Ovary (tissue), 9 donors: ENCODE measurements around the gene PI4KA. TPM values are rescaled to one million over a fixed set of nuclear protein-coding genes. Genes with fewer than 3 reads are reported as not detected.

Source experiments
- DNase-seq, 5 donors: peaks; one replicate each; pipeline ENCODE4 v3.0.0-alpha.2; 2019 to 2020
- H3K27ac ChIP-seq, 2 donors: fragments of 200-600 bp; one replicate each; pipeline versions ENCODE4 v1.5.1 to v1.8.0; 2019 to 2022
- H3K27me3 ChIP-seq: fragments of 200-600 bp; one replicate; pipeline ENCODE4 v1.8.0; 2022
- H3K36me3 ChIP-seq: fragments of 200-600 bp; sonication (generic); one replicate; pipeline ENCODE4 v1.5.1; 2019
- H3K4me1 ChIP-seq: one replicate; pipeline ENCODE4 v1.8.1; 2013; ENCODE audit warnings: mild to moderate bottlenecking, moderate library complexity; ENCODE audit not compliant: insufficient read depth
- H3K4me3 ChIP-seq: fragments of 200-600 bp; sonication (generic); one replicate; pipeline ENCODE4 v1.5.1; 2017
- H3K9me3 ChIP-seq, 2 donors: fragments of 200-600 bp in 1 of 2; sonication (generic) in 1 of 2; one replicate each; pipeline versions ENCODE4 v1.5.1 to v1.8.1; 2013 to 2019; ENCODE audit warnings: mild to moderate bottlenecking in 1 of 2, moderate library complexity in 1 of 2
- EP300 ChIP-seq: sonication (generic); formaldehyde crosslinking; IDR thresholded peaks from one replicate; pipeline ENCODE4 v1.6.1; 2017; ENCODE audit warnings: antibody characterized with exemption
- POLR2A ChIP-seq: fragments of 450-650 bp; IDR thresholded peaks from one replicate; pipeline ENCODE4 v1.6.1; 2017; ENCODE audit warnings: antibody characterized with exemption, mild to moderate bottlenecking, moderate library complexity
- WGBS, 3 donors: extraction: QIAGEN DNeasy Blood & Tissue Kit in 1 of 3; methylation state at CpG; one replicate each; pipeline versions ENCODE4 v1.1.5 to v1.1.7; 2013 to 2017; 5-methylcytosine and 5-hydroxymethylcytosine counted together
- intact Hi-C, 4 donors: fragments of 100-400 bp; cut with DNase I; formaldehyde crosslinking; loops; one replicate each; pipeline versions ENCODE4 v1.11.0 to v1.15.1; 2022 to 2023
- polyA plus RNA-seq, 2 donors: library from polyadenylated mRNA; stranded (reverse); fragments of 200-250 nt in 1 of 2; fragments of 350-450 nt in 1 of 2; fragmentation: Illumina TruSeq in 1 of 2; extraction: RNeasy Lipid Tissue Mini Kit (QIAGEN cat#74804) in 1 of 2; gene quantifications; one replicate each; pipeline ENCODE4 v1.2.3, GENCODE V29; 2013 to 2014
- total RNA-seq, 7 donors: library from RNA; depleted of rRNA in 2 of 7; stranded (reverse); fragments of >200 nt in 2 of 7; fragmentation: NEBNext Ultra II Directional in 3 of 7; extraction: Animal tissue kit (Norgen Biotek cat#: 25700) in 3 of 7; gene quantifications; one replicate each; pipeline versions ENCODE4 v1.1.0 to v1.2.4, GENCODE V29; 2016 to 2023
- TF ChIP-seq, protein P1 (sequence below), 3 donors: fragments of 450-650 bp in 2 of 3; fragments of 200-600 bp in 1 of 3; IDR thresholded peaks; one replicate each; pipeline versions ENCODE4 v1.5.1 to v1.8.0; 2016 to 2022; ENCODE audit warnings: antibody characterized with exemption in 3 of 3, mild to moderate bottlenecking in 1 of 3
- donor health status: DM: no; HTN: no; CAD: no; lungs with moderate emphysema.
- donor health status: DM: no; HTN: no; CAD: no.
- donor health status: Bipolar disorder and iron deficiency.
- donor health status: DM: yes; HTN: yes; CAD: no.
- donor health status: DM: no; HTN: no; CAD: no.
- donor health status: DM: yes; HTN: yes; CAD: no.

PI4KA gene
- total and polyA plus RNA-seq, 9 donors, result 30.6 to 97.6 (median 62.7) TPM

GRCh38 chr22:20765938-20766337 is 92.7 kb downstream of the PI4KA start:
- no peak overlapping the region for H3K4me3 ChIP-seq
- no peak overlapping the region for H3K27ac ChIP-seq
- no peaks in the 10 kb centered on the region for H3K36me3 ChIP-seq
- WGBS, 3 donors, result 87 to 98% (median 97%) methylated on average over 2 of the region's 2 CpGs
- no peaks in the 10 kb centered on the region for H3K9me3 ChIP-seq
- no peak for TF ChIP-seq EP300
- TF ChIP-seq, protein P1, sequence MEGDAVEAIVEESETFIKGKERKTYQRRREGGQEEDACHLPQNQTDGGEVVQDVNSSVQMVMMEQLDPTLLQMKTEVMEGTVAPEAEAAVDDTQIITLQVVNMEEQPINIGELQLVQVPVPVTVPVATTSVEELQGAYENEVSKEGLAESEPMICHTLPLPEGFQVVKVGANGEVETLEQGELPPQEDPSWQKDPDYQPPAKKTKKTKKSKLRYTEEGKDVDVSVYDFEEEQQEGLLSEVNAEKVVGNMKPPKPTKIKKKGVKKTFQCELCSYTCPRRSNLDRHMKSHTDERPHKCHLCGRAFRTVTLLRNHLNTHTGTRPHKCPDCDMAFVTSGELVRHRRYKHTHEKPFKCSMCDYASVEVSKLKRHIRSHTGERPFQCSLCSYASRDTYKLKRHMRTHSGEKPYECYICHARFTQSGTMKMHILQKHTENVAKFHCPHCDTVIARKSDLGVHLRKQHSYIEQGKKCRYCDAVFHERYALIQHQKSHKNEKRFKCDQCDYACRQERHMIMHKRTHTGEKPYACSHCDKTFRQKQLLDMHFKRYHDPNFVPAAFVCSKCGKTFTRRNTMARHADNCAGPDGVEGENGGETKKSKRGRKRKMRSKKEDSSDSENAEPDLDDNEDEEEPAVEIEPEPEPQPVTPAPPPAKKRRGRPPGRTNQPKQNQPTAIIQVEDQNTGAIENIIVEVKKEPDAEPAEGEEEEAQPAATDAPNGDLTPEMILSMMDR (IDR thresholded peaks at IDR 0.05), result no peak
- no peak for TF ChIP-seq POLR2A
- no peak for DNase-seq
- no peaks in the 10 kb centered on the region for H3K27me3 ChIP-seq
- H3K4me1 ChIP-seq, result no peaks in the 10 kb centered on the region
- intact Hi-C loops, result loop anchor here in 1 of 4 donors (10.0 kb wide), 1 partner anchor 89 kb away; the partner anchor contains the start of genes PI4KA and SNAP29

DNA sequence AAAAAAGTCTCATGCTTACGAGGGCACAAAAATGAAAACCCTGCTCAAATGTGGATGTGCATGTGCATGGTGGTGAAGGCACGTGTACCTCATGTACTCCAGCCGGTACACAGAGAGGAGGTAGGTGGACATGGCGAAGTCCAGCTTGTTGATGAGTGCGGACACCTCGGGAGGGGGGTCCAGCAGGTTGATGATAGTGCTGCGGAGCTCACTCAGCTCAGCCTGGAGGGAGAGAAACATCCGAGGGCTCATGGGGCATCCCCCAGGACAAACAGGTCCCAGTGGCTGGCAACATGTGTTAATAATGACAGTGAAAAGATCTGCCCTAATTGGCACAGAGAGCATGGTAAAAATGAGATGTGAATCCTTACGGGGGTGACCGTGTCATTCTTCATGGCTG is 93.9 kb downstream of the PI4KA start:
- no peak overlapping the region for H3K27ac ChIP-seq
- DNase-seq, result no peak
- no peaks in the 10 kb centered on the region for H3K27me3 ChIP-seq
- no peaks in the 10 kb centered on the region for H3K9me3 ChIP-seq
- TF ChIP-seq, protein P1 (IDR thresholded peaks at IDR 0.05), result no peak
- TF ChIP-seq POLR2A (no peak), EP300 (no peak)
- no peaks in the 10 kb centered on the region for H3K36me3 ChIP-seq
- H3K4me1 ChIP-seq, result no peaks in the 10 kb centered on the region
- H3K4me3 ChIP-seq, result no peak overlapping the region
- intact Hi-C loops, result loop anchor here in 1 of 4 donors (10.0 kb wide), 1 partner anchor 90 kb away; the partner anchor contains the start of genes PI4KA and SNAP29
- WGBS, 3 donors, result 96% methylated on average over 10 of the region's 10 CpGs

DNA sequence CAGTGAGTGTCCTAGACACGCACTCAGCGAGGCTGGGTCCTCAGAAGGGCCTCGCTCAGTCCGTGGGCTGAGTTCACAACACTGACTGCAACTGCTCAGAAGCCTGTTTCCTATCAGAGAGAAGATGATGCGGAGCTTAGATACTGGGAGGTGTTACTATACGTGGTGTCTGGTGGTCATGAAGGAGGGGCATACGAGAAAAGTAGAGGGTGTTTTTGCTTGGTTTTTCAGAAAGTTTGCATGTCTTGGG is 94.2 kb downstream of the PI4KA start:
- TF ChIP-seq, protein P1 (IDR thresholded peaks at IDR 0.05), result no peak
- TF ChIP-seq POLR2A (no peak), EP300 (no peak)
- H3K9me3 ChIP-seq, result no peaks in the 10 kb centered on the region
- H3K4me3 ChIP-seq, result no peak overlapping the region
- no peak for DNase-seq
- 88 to 97% (median 91%) methylated on average over 7 of the region's 7 CpGs for WGBS, 3 donors
- intact Hi-C loops, result loop anchor here in 1 of 4 donors (10.0 kb wide), 1 partner anchor 90 kb away; the partner anchor contains the start of genes PI4KA and SNAP29
- H3K27ac ChIP-seq, result no peak overlapping the region
- no peaks in the 10 kb centered on the region for H3K27me3 ChIP-seq
- H3K4me1 ChIP-seq, result no peaks in the 10 kb centered on the region
- no peaks in the 10 kb centered on the region for H3K36me3 ChIP-seq

- intact Hi-C loops, result loop anchor here in 1 of 4 donors (10.0 kb wide), 1 partner anchor 91 kb away; the partner anchor contains the start of genes PI4KA and SNAP29
- no peak for TF ChIP-seq POLR2A
- TF ChIP-seq, protein P1 (IDR thresholded peaks at IDR 0.05), result no peak
- TF ChIP-seq EP300, result no peak
- H3K36me3 ChIP-seq, result no peaks in the 10 kb centered on the region
These were observed 94.8 kb downstream of the PI4KA start for GRCh38 chr22:20763630-20764470.

More at GRCh38 chr22:20763630-20764470, 94.8 kb downstream of the PI4KA start:
- no peak for DNase-seq
- WGBS, 3 donors, result 73 to 85% (median 76%) methylated on average over 13 of the region's 13 CpGs
- H3K27ac ChIP-seq, result no peak overlapping the region
- H3K27me3 ChIP-seq, result no peaks in the 10 kb centered on the region
- no peaks in the 10 kb centered on the region for H3K4me1 ChIP-seq
- H3K4me3 ChIP-seq, result no peak overlapping the region
- H3K9me3 ChIP-seq, result no peaks in the 10 kb centered on the region
